ENCODE results near the gene TDG. TPM values are rescaled to one million over a fixed set of nuclear protein-coding genes. Genes with fewer than 3 reads are reported as not detected.

TDG gene
- total RNA-seq, 1 experiment from 2014 or later = 33.0 TPM

GRCh38 chr12:103996595-103996994, 30.9 kb downstream of the TDG start (continued):
- TF ChIP-seq, protein P1, sequence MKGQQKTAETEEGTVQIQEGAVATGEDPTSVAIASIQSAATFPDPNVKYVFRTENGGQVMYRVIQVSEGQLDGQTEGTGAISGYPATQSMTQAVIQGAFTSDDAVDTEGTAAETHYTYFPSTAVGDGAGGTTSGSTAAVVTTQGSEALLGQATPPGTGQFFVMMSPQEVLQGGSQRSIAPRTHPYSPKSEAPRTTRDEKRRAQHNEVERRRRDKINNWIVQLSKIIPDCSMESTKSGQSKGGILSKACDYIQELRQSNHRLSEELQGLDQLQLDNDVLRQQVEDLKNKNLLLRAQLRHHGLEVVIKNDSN (CRISPR knock-in tag; IDR thresholded peaks at IDR 0.05) = no peak
- TF ChIP-seq SMAD4 (CRISPR knock-in tag; IDR thresholded peaks at IDR 0.05) (no peak), ZNF416 (CRISPR knock-in tag; IDR thresholded peaks at IDR 0.05) (no peak), FOXK1 (CRISPR knock-in tag; IDR thresholded peaks at IDR 0.05) (no peak), MXD4 (CRISPR knock-in tag; IDR thresholded peaks at IDR 0.05; ENCODE audit: borderline replicate concordance) (no peak), ZMAT4 (CRISPR knock-in tag; IDR thresholded peaks at IDR 0.05) (no peak)

GRCh38 chr12:103997286-103997900, 31.7 kb downstream of the TDG start:
- Mint-ChIP-seq H3K36me3 (no peaks in the 10 kb centered on the region), H3K27me3 (ENCODE audit: low read depth) (no peaks in the 10 kb centered on the region; the same call in 1 of the 2 replicates)
- CTCF ChIA-PET = interaction anchor here (0.6 to 1.1 kb wide), 3 partner anchors 31 to 111 kb away, joined by 3 read pairs; partner anchors contain the start of gene TDG

DNA sequence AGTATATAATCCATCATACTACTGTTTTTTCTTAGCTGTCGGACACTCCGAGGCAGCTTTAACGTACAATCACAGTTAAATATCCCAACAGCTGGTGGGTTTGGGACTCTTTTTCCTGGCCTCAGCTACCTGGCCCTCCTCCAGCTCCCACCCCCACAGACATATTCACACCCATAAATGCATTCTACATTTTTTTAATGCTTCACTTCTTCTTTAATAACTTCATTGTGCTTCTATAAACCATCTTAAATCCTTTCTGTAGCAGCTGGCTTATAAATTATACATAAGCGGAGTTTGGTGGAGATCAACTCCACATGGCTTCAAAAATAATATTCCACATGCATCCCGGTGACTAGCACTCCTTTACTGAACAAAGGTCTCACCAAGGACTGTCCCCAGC, 33.3 kb downstream of the TDG start:
- TF ChIP-seq TEAD4 (CRISPR knock-in tag; IDR thresholded peaks at IDR 0.05) (no peak), ZNF121 (CRISPR knock-in tag; IDR thresholded peaks at IDR 0.05) (no peak), ZNF219 (CRISPR knock-in tag; IDR thresholded peaks at IDR 0.05; ENCODE audit: borderline replicate concordance) (no peak), OVOL2 (CRISPR knock-in tag; IDR thresholded peaks at IDR 0.05; ENCODE audit: borderline replicate concordance) (no peak), JUN (CRISPR knock-in tag; IDR thresholded peaks at IDR 0.05) (no peak), NR3C1 (CRISPR knock-in tag; conservative IDR thresholded peaks at IDR 0.05; ENCODE audit: low read depth) (no peak), ZNF317 (CRISPR knock-in tag; IDR thresholded peaks at IDR 0.05; ENCODE audit: borderline replicate concordance, low read depth) (no peak), ARID4B (CRISPR knock-in tag; IDR thresholded peaks at IDR 0.05; ENCODE audit: borderline replicate concordance) (no peak)
- POLR2A ChIA-PET = no interaction called here
- Mint-ChIP-seq H3K27me3 (ENCODE audit: low read depth) (no peaks in the 10 kb centered on the region; the same call in none of the 2 replicates), H3K4me3 (no peak overlapping the region), H3K27ac (no peak overlapping the region), H3K4me1 (0 out of 2 replicates have a peak, but pooled peaks cover 3% of the 10 kb centered on the region), H3K36me3 (no peaks in the 10 kb centered on the region), H3K9me3 (no peaks in the 10 kb centered on the region)
- ATAC-seq = no peak
- CTCF ChIA-PET = no interaction called here
- DNase-seq (ENCODE audit: low spot score) = no peak

More at GRCh38 chr12:103997286-103997900, 31.7 kb downstream of the TDG start:
- DNase-seq (ENCODE audit: low spot score) = no peak
- no peak overlapping the region for H3K4me3 Mint-ChIP-seq
- H3K9me3 Mint-ChIP-seq = no peaks in the 10 kb centered on the region
- H3K27ac Mint-ChIP-seq = no peak overlapping the region
- H3K4me1 Mint-ChIP-seq = 0 out of 2 replicates have a peak, but pooled peaks cover 3% of the 10 kb centered on the region
- no peak for ATAC-seq
- TF ChIP-seq KAT7 (CRISPR knock-in tag; IDR thresholded peaks at IDR 0.05; ENCODE audit: borderline replicate concordance) (no peak), ZNF317 (CRISPR knock-in tag; IDR thresholded peaks at IDR 0.05; ENCODE audit: borderline replicate concordance, low read depth) (no peak), ELF4 (CRISPR knock-in tag; IDR thresholded peaks at IDR 0.05; ENCODE audit: low read depth) (no peak), GRHL2 (CRISPR knock-in tag; IDR thresholded peaks at IDR 0.05; ENCODE audit: insufficient replicate concordance, severe bottlenecking) (no peak), TEAD1 (CRISPR knock-in tag; IDR thresholded peaks at IDR 0.05) (no peak), ZNF138 (CRISPR knock-in tag; conservative IDR thresholded peaks at IDR 0.05) (no peak), SMAD3 (CRISPR knock-in tag; IDR thresholded peaks at IDR 0.05; ENCODE audit: borderline replicate concordance) (no peak), JUN (CRISPR knock-in tag; IDR thresholded peaks at IDR 0.05) (no peak), OVOL2 (CRISPR knock-in tag; IDR thresholded peaks at IDR 0.05; ENCODE audit: borderline replicate concordance) (no peak), FOXP1 (CRISPR knock-in tag; IDR thresholded peaks at IDR 0.05; ENCODE audit: borderline replicate concordance) (no peak)
- TF ChIP-seq, protein P1 (CRISPR knock-in tag; IDR thresholded peaks at IDR 0.05) = no peak
- TF ChIP-seq, protein P2, sequence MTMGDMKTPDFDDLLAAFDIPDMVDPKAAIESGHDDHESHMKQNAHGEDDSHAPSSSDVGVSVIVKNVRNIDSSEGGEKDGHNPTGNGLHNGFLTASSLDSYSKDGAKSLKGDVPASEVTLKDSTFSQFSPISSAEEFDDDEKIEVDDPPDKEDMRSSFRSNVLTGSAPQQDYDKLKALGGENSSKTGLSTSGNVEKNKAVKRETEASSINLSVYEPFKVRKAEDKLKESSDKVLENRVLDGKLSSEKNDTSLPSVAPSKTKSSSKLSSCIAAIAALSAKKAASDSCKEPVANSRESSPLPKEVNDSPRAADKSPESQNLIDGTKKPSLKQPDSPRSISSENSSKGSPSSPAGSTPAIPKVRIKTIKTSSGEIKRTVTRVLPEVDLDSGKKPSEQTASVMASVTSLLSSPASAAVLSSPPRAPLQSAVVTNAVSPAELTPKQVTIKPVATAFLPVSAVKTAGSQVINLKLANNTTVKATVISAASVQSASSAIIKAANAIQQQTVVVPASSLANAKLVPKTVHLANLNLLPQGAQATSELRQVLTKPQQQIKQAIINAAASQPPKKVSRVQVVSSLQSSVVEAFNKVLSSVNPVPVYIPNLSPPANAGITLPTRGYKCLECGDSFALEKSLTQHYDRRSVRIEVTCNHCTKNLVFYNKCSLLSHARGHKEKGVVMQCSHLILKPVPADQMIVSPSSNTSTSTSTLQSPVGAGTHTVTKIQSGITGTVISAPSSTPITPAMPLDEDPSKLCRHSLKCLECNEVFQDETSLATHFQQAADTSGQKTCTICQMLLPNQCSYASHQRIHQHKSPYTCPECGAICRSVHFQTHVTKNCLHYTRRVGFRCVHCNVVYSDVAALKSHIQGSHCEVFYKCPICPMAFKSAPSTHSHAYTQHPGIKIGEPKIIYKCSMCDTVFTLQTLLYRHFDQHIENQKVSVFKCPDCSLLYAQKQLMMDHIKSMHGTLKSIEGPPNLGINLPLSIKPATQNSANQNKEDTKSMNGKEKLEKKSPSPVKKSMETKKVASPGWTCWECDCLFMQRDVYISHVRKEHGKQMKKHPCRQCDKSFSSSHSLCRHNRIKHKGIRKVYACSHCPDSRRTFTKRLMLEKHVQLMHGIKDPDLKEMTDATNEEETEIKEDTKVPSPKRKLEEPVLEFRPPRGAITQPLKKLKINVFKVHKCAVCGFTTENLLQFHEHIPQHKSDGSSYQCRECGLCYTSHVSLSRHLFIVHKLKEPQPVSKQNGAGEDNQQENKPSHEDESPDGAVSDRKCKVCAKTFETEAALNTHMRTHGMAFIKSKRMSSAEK (CRISPR knock-in tag; IDR thresholded peaks at IDR 0.05; ENCODE audit: borderline replicate concordance) = no peak
- POLR2A ChIA-PET = no interaction called here
